SH-SY5Y (cell line): ENCODE measurements around the gene VGF.

Source experiments
- GATA2 ChIP-seq: IDR thresholded peaks from 2 replicates; pipeline ENCODE4 v1.6.1; 2011; ENCODE audit warnings: mild to moderate bottlenecking, low read depth, low read length
- GATA3 ChIP-seq: IDR thresholded peaks from 2 replicates; pipeline ENCODE4 v1.6.1; 2011; ENCODE audit warnings: low read depth, mild to moderate bottlenecking, low read length, moderate library complexity

DNA sequence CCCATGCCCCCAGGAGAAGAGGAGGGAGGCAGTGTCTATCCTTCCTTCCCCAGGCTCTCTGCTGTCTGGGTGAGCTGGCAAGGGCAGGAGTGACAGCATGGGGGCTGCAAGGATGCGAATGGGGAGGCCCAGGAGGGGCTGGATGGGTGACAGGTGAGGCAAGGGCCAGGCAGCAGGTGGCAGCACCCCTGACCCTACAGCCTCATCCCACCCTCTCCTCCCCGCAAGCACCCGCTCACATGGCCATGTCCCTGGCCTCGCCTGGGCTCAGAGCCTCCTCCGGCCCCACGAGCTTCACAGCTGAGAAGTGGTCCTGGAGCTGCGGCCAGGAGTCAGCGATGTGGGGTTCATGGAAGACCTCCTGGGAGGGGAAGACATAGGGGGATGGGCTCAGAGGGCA lies 46.6 kb upstream of the VGF start:
- no peak for TF ChIP-seq GATA2
- no peak for TF ChIP-seq GATA3
